Suprapubic skin (tissue), 3 donors: ENCODE results near the gene PPP1R1C.

Experiments used
- POLR2AphosphoS5 ChIP-seq, 3 donors: sonication (generic); formaldehyde crosslinking; IDR thresholded peaks; one replicate each; pipeline ENCODE4 v1.6.1; 2017; ENCODE audit warnings: antibody characterized with exemption in 3 of 3
- TF ChIP-seq, protein P1 (sequence below), 2 donors: fragments of 200-600 bp in 1 of 2; fragments of 450-650 bp in 1 of 2; sonication (generic) in 1 of 2; IDR thresholded peaks; one replicate each; pipeline ENCODE4 v1.5.1; 2016 to 2019; ENCODE audit warnings: antibody characterized with exemption in 2 of 2, mild to moderate bottlenecking in 1 of 2, moderate library complexity in 1 of 2

DNA sequence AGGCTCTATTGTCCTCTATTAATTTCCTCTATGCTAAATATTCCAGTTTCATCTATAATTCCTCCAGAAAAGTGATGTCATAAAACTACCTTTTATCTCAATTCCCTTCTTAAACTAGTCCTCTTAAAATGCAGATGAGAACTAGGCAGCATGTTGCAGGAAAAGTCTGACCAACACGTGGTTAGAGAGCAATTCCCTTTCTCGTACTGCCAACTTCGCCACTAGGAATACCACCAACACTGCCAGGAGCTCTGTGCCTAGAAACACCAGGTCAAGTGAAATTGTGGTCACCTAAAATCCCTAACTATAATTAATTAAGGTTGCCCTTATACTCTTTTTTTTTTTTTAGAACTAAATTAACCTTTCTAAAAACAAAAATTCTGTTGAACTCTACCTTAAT is 127.7 kb downstream of the PPP1R1C start:
- TF ChIP-seq POLR2AphosphoS5 (IDR thresholded peaks at IDR 0.05), result no peak
- TF ChIP-seq, protein P1, sequence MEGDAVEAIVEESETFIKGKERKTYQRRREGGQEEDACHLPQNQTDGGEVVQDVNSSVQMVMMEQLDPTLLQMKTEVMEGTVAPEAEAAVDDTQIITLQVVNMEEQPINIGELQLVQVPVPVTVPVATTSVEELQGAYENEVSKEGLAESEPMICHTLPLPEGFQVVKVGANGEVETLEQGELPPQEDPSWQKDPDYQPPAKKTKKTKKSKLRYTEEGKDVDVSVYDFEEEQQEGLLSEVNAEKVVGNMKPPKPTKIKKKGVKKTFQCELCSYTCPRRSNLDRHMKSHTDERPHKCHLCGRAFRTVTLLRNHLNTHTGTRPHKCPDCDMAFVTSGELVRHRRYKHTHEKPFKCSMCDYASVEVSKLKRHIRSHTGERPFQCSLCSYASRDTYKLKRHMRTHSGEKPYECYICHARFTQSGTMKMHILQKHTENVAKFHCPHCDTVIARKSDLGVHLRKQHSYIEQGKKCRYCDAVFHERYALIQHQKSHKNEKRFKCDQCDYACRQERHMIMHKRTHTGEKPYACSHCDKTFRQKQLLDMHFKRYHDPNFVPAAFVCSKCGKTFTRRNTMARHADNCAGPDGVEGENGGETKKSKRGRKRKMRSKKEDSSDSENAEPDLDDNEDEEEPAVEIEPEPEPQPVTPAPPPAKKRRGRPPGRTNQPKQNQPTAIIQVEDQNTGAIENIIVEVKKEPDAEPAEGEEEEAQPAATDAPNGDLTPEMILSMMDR (IDR thresholded peaks at IDR 0.05), result no peak
